Rectal smooth muscle tissue (tissue), 1 donor: ENCODE data around the gene CHPF.

Source experiments
- H3K27ac ChIP-seq: one replicate; pipeline ENCODE4 v1.7.0; 2013; ENCODE audit warnings: low read depth, low read length, inconsistent platforms
- H3K27me3 ChIP-seq: one replicate; pipeline ENCODE4 v1.7.0; 2013; ENCODE audit warnings: low read length; ENCODE audit not compliant: control insufficient read depth, insufficient read depth
- H3K36me3 ChIP-seq: one replicate; pipeline ENCODE4 v1.7.0; 2013; ENCODE audit warnings: low read length; ENCODE audit not compliant: control insufficient read depth, insufficient read depth
- H3K4me1 ChIP-seq: one replicate; pipeline ENCODE4 v1.7.0; 2013; ENCODE audit warnings: low read length; ENCODE audit not compliant: control insufficient read depth, insufficient read depth
- H3K4me3 ChIP-seq: one replicate; pipeline ENCODE4 v1.7.0; 2013; ENCODE audit warnings: low read length
- H3K9ac ChIP-seq: one replicate; pipeline ENCODE4 v1.7.0; 2013; ENCODE audit warnings: low read length

CHPF gene

DNA sequence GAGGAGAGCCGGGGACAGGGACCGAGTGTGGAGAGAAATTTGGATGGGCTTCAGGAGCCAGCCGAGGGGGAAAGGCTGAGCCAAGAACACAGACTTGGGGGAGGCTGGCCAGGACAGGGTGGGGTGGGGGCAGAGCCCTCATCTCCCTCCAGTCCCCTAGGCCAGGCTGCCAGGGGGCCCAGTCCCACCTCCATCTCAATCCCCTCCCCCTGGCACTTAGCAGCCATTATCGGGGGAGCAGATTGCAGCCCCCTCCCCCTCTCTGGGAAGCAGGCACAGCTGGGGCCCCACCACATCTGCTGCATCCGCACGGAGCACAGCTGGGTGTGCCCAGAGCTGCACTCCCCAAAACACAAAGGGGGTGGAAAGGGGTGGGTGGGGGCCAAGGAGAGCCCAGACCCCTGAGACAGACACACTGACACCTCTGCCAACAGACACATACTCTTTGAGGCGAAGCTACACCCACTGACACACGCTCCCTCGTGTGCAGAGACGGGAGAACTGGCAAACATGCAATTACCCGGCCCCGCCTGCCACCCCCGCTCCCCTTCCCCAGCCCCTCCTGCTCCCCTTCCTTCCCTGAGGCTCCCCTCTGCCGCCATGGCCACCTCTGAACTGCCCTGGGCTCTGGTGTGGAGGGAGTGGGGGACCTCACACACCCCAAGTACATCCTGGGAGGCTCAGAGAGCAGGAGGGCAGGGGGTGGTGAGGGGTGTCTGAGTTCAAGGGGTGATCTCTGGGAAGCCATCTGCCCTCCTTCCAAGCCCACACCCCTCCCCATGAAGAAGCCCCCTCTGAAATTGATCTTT lies 34.4 kb downstream of the CHPF start:
- no peak overlapping the region for H3K27ac ChIP-seq
- H3K36me3 ChIP-seq, result peaks cover 6% of the 10 kb centered on the region
- H3K9ac ChIP-seq, result no peak overlapping the region
- peaks cover 2% of the 10 kb centered on the region for H3K4me1 ChIP-seq
- H3K27me3 ChIP-seq, result peaks cover 12% of the 10 kb centered on the region
- H3K4me3 ChIP-seq, result no peak overlapping the region

DNA sequence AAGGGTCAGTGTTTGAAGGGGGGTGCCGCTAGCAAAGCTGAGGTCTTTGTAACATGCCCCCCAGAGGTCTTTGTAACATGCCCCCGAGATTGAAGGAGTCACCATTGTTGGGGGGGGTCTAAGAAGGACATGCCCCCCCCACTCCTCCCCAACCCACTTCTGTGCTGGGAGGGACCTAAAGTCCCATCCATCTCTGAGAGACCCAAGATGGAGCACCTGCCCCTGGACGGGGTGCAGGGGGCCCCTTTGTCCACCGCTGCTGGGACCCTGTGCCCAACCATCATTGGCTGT lies 35.2 kb downstream of the CHPF start:
- Histone ChIP-seq H3K4me1 (peaks cover 2% of the 10 kb centered on the region), H3K9ac (no peak overlapping the region), H3K36me3 (peaks cover 10% of the 10 kb centered on the region), H3K27me3 (peaks cover 6% of the 10 kb centered on the region), H3K27ac (no peak overlapping the region), H3K4me3 (no peak overlapping the region)

DNA sequence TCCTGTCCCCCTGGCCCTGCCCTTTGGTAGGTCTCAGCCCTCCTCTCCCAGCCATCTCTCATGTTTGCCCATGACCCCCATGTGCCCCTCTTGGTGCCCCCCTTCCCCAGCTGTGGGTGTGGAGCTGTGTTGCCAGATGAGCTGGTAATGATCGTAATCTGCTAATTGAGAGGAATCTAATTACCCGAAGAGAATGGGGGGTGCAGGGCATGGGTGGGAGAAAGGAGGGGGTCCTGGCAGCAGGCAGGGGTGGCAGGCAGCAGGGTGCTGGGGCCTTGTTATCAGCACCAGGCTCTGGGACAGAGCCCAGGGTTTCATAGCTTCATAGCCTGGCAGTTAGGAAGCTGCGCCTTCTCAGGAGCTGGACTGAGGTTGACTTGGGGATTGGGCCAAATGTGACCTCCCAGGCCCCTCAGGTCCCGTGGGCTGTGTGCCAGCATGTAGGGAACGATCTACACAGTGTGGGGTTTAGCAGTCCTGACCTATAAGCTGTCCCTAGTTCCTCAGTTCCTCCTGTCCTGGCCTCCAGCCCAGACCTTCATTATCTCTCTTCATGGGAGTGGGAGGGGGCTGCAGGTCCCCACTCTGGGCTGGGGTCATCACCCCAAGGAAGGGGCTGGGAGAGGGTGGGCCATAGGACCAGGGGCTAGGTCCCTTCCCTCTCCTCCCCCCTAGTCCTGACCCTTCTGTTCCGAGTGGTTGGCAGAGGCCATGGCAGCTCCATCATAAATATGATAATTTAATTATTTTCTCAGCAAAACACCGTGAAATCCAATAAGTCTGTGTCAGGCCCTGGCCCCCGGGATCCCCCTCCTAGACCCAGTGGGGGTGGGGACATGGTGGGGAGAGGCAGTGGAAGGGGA lies 35.8 kb downstream of the CHPF start:
- peaks cover 10% of the 10 kb centered on the region for H3K36me3 ChIP-seq
- H3K9ac ChIP-seq, result no peak overlapping the region
- H3K27me3 ChIP-seq, result peaks cover 6% of the 10 kb centered on the region
- peaks cover 2% of the 10 kb centered on the region for H3K4me1 ChIP-seq
- H3K4me3 ChIP-seq, result no peak overlapping the region
- H3K27ac ChIP-seq, result no peak overlapping the region

DNA sequence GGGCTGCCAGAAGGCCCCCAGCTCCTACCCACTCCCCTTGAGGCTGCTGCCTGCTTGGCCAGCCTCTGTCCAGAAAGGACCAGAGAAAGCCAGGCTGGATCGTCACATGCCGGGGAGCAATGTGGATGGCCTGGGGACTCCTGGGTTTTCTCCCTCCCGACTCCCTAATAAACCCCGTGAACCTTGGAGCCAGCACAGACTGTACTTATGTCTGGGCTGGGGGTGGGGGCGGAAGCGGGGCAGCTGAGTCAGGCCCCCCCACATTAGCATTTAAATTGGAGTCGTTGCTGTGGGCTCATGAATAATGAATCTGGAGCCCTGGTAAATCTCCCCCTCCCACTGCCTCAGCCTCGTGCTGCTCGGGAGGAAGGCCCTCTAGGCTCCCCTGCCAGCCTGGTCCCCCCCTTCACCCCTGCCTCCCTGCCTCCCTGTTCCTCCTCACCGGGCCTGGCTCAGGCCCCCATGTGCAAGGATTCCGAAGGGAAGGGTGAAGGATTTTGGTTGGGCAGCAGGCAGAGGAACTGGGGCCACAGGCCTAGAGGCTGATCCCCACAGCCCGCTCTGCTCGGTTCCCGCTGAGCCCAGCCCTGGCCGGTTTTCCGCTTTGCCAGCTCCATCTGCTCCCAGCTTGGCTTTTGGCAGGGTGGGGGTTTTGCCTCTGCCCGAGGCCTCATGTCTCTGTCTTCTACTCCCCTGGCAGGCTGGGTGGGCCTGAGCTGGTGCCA lies 36.6 kb downstream of the CHPF start:
- no peak overlapping the region for H3K27ac ChIP-seq
- H3K4me1 ChIP-seq, result peaks cover 2% of the 10 kb centered on the region
- H3K4me3 ChIP-seq, result no peak overlapping the region
- H3K36me3 ChIP-seq, result peaks cover 14% of the 10 kb centered on the region
- no peak overlapping the region for H3K9ac ChIP-seq
- peaks cover 6% of the 10 kb centered on the region for H3K27me3 ChIP-seq

DNA sequence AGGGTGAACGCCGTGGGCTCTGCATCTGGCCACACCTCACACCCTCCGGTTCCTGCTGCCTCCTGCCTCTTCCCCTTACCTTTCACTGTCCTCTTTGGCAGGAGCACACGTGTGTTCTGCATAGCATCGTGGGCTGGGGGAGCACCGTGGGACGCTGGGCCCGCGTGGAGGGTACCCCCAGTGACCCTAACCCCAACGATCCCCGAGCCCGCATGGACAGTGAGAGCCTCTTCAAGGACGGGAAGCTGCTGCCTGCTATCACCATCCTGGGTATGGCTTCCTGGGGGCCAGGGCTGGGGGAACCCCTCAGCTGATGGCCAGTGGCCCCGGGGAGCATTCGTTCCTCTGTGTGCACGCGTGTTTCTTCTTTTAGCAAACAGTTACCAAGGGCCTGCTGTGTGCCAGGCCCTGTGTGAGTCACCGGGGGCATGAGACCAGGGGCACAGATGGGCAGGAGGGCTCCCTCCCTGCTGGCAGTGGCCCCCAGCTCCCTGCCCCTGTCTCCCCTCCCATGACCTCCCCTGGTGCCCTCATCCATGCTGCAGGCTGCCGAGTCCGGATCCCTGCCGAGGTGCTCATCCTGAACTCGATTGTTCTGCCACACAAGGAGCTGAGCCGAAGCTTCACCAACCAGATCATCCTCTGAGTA lies 37.3 kb downstream of the CHPF start:
- Histone ChIP-seq H3K4me1 (peaks cover 2% of the 10 kb centered on the region), H3K27me3 (peaks cover 6% of the 10 kb centered on the region), H3K27ac (no peak overlapping the region), H3K9ac (no peak overlapping the region), H3K36me3 (peaks cover 17% of the 10 kb centered on the region), H3K4me3 (no peak overlapping the region)

DNA sequence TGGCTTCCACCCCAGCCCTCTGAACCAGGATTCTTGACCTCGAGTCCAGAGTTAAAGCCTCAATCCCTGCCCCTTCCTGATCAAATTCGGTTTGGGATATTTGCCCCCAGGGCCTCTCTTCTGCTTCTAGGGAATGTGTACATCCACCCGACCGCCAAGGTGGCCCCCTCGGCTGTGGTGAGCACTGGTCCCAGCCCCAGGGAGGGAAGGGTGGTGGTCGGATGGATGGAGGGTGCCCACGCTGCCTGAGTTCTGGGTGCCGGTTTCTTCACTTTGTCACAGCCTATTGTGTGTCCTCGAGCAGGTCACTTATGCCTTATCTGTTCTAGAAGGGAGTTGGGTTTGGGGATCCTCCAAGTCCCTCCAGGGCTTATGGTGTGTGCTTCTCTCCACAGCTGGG lies 38.0 kb downstream of the CHPF start:
- no peak overlapping the region for H3K9ac ChIP-seq
- H3K4me1 ChIP-seq, result peaks cover 2% of the 10 kb centered on the region
- H3K4me3 ChIP-seq, result no peak overlapping the region
- H3K27me3 ChIP-seq, result peaks cover 6% of the 10 kb centered on the region
- no peak overlapping the region for H3K27ac ChIP-seq
- peaks cover 17% of the 10 kb centered on the region for H3K36me3 ChIP-seq

DNA sequence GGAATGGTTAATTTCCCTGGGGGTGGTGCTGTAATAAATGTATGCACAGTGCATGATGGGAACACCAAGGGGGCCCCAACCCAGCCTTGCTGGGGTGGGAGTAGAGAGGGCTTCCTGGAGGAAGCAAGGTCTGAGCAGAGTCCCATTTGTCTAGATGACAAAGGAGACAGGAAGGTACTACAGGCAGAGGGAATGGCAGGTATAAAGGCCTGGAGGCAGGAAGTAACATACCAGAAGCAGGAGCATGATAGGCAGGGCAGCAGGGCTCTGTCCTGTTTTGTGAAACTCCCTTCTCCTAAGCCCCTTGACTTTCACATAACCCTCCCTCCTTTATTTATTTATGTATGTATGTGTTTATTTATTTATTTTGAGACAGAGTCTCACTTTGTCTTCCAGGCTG lies 41.0 kb downstream of the CHPF start:
- Histone ChIP-seq H3K4me3 (no peak overlapping the region), H3K36me3 (peaks cover 17% of the 10 kb centered on the region), H3K4me1 (peaks cover 2% of the 10 kb centered on the region), H3K9ac (no peak overlapping the region), H3K27ac (no peak overlapping the region), H3K27me3 (peaks cover under 1% of the 10 kb centered on the region)

DNA sequence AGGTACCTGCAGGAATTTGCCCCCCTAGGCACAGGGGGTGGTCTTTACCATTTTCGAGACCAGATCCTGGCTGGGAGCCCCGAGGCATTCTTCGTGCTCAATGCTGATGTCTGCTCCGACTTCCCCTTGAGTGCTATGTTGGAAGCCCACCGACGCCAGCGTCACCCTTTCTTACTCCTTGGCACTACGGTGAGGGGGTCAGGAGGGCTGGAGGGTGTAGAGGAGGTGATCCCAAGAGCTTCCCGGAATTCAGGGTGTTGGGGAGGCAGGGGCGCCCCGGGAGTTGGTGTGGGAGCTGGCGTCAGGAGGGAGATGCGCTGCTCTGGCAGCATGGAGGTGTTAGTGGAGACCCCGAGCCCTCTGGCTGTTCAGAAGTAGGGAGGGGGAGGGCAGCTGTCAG lies 41.8 kb downstream of the CHPF start:
- no peak overlapping the region for H3K4me3 ChIP-seq
- H3K36me3 ChIP-seq, result peaks cover 17% of the 10 kb centered on the region
- no peak overlapping the region for H3K27ac ChIP-seq
- H3K4me1 ChIP-seq, result peaks cover 6% of the 10 kb centered on the region
- H3K9ac ChIP-seq, result no peak overlapping the region
- H3K27me3 ChIP-seq, result peaks cover 7% of the 10 kb centered on the region

DNA sequence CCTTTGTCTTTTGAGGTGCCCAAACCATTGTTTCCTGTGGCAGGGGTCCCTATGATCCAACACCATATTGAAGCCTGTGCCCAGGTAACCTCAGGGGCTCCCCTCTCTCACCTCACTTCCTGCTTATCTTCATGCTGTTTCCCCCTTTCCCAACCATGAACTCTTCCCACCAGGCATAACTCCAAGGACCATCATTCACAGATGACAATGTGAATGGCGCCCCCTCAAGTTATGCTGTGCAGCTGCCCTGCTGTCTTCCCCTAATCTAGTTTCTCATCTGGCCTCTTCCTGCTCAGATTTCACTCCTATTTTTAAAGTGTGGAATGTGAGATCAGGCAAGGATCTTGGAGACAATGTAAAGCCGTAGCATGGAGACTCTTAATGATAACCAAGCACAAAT lies 43.5 kb downstream of the CHPF start:
- H3K4me3 ChIP-seq, result no peak overlapping the region

DNA sequence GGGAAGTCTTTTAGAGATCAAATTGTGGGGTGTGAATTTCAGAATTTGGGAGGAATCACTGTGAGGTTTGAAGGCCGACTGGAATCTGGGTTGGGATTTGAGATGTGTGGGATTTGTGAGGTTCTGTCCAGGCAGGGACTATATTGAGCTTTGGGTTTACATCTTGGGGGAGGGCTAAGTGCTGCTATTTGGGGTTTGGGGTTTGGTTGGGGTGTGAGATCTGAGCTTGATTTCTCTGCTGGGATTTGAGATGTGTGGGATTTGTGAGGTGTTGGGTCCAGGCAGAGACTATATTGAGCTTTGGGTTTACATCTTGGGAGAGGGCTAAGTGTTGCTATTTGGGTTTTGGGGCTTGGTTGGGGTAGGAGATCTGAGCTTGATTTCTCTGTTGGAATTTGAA lies 44.1 kb downstream of the CHPF start:
- H3K9ac ChIP-seq, result no peak overlapping the region
- H3K4me3 ChIP-seq, result no peak overlapping the region
- H3K27me3 ChIP-seq, result peaks cover 15% of the 10 kb centered on the region
- H3K27ac ChIP-seq, result no peak overlapping the region
- peaks cover 12% of the 10 kb centered on the region for H3K4me1 ChIP-seq
- peaks cover 13% of the 10 kb centered on the region for H3K36me3 ChIP-seq

More for the DNA sequence above, 43.5 kb downstream of the CHPF start:
- Histone ChIP-seq H3K27me3 (peaks cover 11% of the 10 kb centered on the region), H3K9ac (no peak overlapping the region), H3K27ac (no peak overlapping the region), H3K4me1 (peaks cover 12% of the 10 kb centered on the region), H3K36me3 (peaks cover 13% of the 10 kb centered on the region)

DNA sequence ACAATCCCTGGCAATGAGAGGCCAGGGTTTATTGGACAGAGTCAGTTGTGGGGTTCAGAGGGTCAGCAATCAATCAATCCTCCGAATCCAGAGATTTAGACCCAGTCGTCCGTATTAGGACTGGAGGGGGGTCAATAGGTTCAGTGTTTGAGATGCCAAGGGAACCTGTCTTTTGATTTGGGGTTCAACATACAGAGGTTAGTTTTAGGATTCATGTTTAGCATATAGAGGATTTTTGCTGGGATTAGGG lies 44.6 kb downstream of the CHPF start:
- peak overlapping the region; percentile 75 for H3K4me3 ChIP-seq
- peak overlapping the region; percentile 55 for H3K9ac ChIP-seq
- peaks cover 9% of the 10 kb centered on the region for H3K36me3 ChIP-seq
- peaks cover 17% of the 10 kb centered on the region for H3K27me3 ChIP-seq
- peak overlapping the region; percentile 91 for H3K27ac ChIP-seq
- H3K4me1 ChIP-seq, result peaks cover 12% of the 10 kb centered on the region
